T-helper 9 cell (primary cell): ENCODE results near the gene ACTBL2.
"Not testable (repeated sequence)": the region's sequence is repeated elsewhere in the genome, so short reads cannot be mapped to it uniquely, and the experiment has no call there.

Source experiments
- DNase-seq: peaks from one replicate; pipeline ENCODE4 v3.0.0-alpha.2; 2020

Gene ACTBL2

GRCh38 chr5:57494104-57495098 lies 11.8 kb upstream of the ACTBL2 start:
- DNase-seq: no peak

- no peak for DNase-seq
Observed at GRCh38 chr5:57493034-57493433, 10.4 kb upstream of the ACTBL2 start.

- DNase-seq: no peak
Observed at GRCh38 chr5:57492632-57493031, 10.0 kb upstream of the ACTBL2 start.

GRCh38 chr5:57491369-57491965 lies 8.9 kb upstream of the ACTBL2 start:
- no peak for DNase-seq

- no peak for DNase-seq
Observed at GRCh38 chr5:57488215-57488955, 5.8 kb upstream of the ACTBL2 start.

GRCh38 chr5:57486027-57486602 lies 3.5 kb upstream of the ACTBL2 start:
- no peak for DNase-seq

- DNase-seq: no peak
Observed at GRCh38 chr5:57478826-57479225, 3.8 kb downstream of the ACTBL2 start.

- no peak for DNase-seq
Observed at GRCh38 chr5:57476601-57477056, 6.0 kb downstream of the ACTBL2 start.

- DNase-seq: no peak
Observed at GRCh38 chr5:57470339-57470738, 12.3 kb downstream of the ACTBL2 start.

- DNase-seq: no peak
Observed at GRCh38 chr5:57468481-57469163, 14.0 kb downstream of the ACTBL2 start.

GRCh38 chr5:57466544-57466943 lies 16.1 kb downstream of the ACTBL2 start:
- no peak for DNase-seq

- not testable (repeated sequence) for DNase-seq
Observed at GRCh38 chr5:57460056-57460455, 22.6 kb downstream of the ACTBL2 start.

GRCh38 chr5:57458443-57458842 lies 24.2 kb downstream of the ACTBL2 start:
- no peak for DNase-seq

- DNase-seq: no peak
Observed at GRCh38 chr5:57456531-57457135, 26.0 kb downstream of the ACTBL2 start.

- no peak for DNase-seq
Observed at GRCh38 chr5:57455511-57456455, 26.8 kb downstream of the ACTBL2 start.

- DNase-seq: no peak
Observed at GRCh38 chr5:57454896-57455295, 27.7 kb downstream of the ACTBL2 start.

GRCh38 chr5:57453728-57454127 lies 28.9 kb downstream of the ACTBL2 start:
- no peak for DNase-seq

GRCh38 chr5:57452885-57453284 lies 29.7 kb downstream of the ACTBL2 start:
- no peak for DNase-seq

GRCh38 chr5:57450991-57451876 lies 31.4 kb downstream of the ACTBL2 start:
- DNase-seq: no peak

- no peak for DNase-seq
Observed at GRCh38 chr5:57448751-57449150, 33.9 kb downstream of the ACTBL2 start.
